Measurements from ENCODE around the gene A2M.

- TF ChIP-seq, protein P1, sequence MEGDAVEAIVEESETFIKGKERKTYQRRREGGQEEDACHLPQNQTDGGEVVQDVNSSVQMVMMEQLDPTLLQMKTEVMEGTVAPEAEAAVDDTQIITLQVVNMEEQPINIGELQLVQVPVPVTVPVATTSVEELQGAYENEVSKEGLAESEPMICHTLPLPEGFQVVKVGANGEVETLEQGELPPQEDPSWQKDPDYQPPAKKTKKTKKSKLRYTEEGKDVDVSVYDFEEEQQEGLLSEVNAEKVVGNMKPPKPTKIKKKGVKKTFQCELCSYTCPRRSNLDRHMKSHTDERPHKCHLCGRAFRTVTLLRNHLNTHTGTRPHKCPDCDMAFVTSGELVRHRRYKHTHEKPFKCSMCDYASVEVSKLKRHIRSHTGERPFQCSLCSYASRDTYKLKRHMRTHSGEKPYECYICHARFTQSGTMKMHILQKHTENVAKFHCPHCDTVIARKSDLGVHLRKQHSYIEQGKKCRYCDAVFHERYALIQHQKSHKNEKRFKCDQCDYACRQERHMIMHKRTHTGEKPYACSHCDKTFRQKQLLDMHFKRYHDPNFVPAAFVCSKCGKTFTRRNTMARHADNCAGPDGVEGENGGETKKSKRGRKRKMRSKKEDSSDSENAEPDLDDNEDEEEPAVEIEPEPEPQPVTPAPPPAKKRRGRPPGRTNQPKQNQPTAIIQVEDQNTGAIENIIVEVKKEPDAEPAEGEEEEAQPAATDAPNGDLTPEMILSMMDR (IDR thresholded peaks at IDR 0.05; ENCODE audit: control extremely low read depth in 1 of 3, insufficient read depth in 1 of 3, low read depth in 1 of 3, low read length in 3 of 3): no peak
- peak in 1 of 2 experiments; percentile 77; a peak in 2 of 3 replicates for TF ChIP-seq POLR2A (IDR thresholded peaks at IDR 0.05; ENCODE audit: control extremely low read depth in 1 of 2, low read depth in 2 of 2, low read length in 2 of 2)
- no peak for TF ChIP-seq EGR1 (IDR thresholded peaks at IDR 0.05; ENCODE audit: borderline replicate concordance, low read depth, low read length)
- no peak; the same call in none of the 2 replicates for TF ChIP-seq TAF1 (IDR thresholded peaks at IDR 0.05; ENCODE audit: low read depth, low read length)
- TF ChIP-seq, protein P2, sequence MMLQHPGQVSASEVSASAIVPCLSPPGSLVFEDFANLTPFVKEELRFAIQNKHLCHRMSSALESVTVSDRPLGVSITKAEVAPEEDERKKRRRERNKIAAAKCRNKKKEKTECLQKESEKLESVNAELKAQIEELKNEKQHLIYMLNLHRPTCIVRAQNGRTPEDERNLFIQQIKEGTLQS (IDR thresholded peaks at IDR 0.05; ENCODE audit: insufficient read depth, low read depth, low read length): no peak
- TF ChIP-seq YY1 (IDR thresholded peaks at IDR 0.05; ENCODE audit: low read depth, low read length): no peak
- no peak for TF ChIP-seq CBX5 (IDR thresholded peaks at IDR 0.05; ENCODE audit: low read depth, low read length)
- no peak for TF ChIP-seq JUND (IDR thresholded peaks at IDR 0.05; ENCODE audit: low read length)
- TF ChIP-seq MAFK (IDR thresholded peaks at IDR 0.05; ENCODE audit: low read depth, low read length): no peak
- no peak for TF ChIP-seq USF2 (IDR thresholded peaks at IDR 0.05; ENCODE audit: low read length)
- TF ChIP-seq, protein P3, sequence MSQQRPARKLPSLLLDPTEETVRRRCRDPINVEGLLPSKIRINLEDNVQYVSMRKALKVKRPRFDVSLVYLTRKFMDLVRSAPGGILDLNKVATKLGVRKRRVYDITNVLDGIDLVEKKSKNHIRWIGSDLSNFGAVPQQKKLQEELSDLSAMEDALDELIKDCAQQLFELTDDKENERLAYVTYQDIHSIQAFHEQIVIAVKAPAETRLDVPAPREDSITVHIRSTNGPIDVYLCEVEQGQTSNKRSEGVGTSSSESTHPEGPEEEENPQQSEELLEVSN (IDR thresholded peaks at IDR 0.05): peak; percentile 9; the same call in 1 of the 2 replicates
- TF ChIP-seq EZH2 (IDR thresholded peaks at IDR 0.05; ENCODE audit: low read depth, low read length, severe bottlenecking): no peak
Measured at GRCh38 chr12:9064815-9065606, 50.7 kb downstream of the A2M start.

All from H1 (cell line).